Astrocyte of the spinal cord (primary cell): ENCODE data around the gene KCNIP2.

Source experiments
- DNase-seq: peaks from one replicate; pipeline ENCODE4 v3.0.0; 2011; ENCODE audit warnings: low read depth, low spot score
- H3K4me3 ChIP-seq: 2 replicates; pipeline ENCODE4 v1.5.1; 2011; ENCODE audit warnings: low read depth, mild to moderate bottlenecking, low read length, moderate library complexity
- in situ Hi-C: cut with HindIII; loops from 2 replicates; pipeline ENCODE4 v1.10.0; 2017; ENCODE audit warnings: low sequenced_read_pairs
- TF ChIP-seq, protein P1 (sequence below): IDR thresholded peaks from 2 replicates; pipeline ENCODE4 v1.5.1; 2012; ENCODE audit warnings: low read depth, mild to moderate bottlenecking, low read length, inconsistent platforms

KCNIP2 gene

DNA sequence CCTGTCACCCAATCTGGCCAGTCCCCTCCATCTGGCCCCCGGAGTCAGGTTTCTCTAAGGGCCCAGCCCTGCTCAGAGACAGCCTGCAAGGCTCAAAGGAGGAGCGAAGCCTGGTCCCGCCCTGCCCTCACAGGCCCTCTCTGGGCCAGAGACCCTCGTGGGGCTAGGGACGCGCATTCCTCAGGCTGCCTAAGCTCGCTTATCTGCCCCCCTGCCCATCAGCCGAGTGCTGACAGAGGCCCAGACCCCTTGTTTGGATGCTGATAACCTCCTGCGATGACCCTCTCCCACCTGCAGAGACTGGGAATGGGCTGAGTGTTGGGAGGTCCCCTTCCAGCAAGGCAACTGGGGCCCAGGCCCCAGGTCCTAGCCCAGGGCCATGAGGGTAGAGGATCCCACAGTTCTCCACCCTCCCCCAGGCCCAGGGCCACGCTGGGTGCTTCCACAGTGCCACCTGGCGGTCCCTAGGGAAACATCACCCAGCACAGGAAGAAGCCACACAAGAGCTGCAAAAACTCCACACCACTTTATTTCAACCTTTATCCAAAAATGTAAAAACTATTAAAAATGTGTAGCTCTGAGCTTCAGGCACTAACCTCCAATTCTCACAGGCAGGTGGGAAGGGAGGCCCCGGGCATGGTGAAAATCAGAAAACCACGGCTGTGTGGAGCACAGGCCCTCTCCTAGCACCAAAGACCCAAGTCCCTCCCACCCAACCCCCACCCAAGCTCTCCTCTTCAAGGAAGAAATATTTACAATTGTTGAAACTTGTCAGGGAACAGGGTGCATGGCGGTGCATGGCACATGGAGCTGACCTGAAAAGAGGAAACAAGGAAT lies 62.6 kb downstream of the KCNIP2 start:
- H3K4me3 ChIP-seq: no peak overlapping the region
- in situ Hi-C loops: no loop called here
- DNase-seq: peak; percentile 55

DNA sequence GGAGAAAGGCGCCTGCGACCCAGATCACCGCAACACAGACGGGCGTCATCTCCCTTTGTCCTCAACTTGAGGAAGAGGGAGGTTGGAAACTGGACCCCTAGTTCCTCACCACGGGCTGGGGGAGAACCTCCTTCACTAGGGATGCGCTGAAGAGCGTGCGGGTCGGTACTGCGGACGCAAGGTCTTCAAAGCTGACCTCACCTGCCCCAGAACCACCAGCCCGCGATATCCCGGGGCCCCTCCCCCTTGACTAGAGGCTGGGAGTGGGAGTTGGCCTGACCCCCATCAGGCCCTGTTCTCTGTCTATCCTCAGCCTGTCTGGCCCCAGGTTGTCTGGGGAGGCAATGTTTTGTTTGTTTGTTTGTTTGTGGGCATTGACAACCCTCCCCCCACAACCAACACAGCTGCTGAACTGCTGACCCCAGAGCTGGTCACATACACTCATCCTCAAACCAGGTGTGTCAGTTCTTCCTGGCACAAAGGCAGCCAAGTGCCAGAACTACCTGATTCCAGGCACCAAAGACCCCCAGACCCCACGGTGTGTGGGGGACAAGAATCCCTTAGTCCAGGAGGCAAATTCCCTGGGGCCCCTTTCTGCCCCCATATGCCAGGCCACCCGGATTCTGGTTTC lies 63.3 kb downstream of the KCNIP2 start:
- DNase-seq: no peak
- TF ChIP-seq, protein P1, sequence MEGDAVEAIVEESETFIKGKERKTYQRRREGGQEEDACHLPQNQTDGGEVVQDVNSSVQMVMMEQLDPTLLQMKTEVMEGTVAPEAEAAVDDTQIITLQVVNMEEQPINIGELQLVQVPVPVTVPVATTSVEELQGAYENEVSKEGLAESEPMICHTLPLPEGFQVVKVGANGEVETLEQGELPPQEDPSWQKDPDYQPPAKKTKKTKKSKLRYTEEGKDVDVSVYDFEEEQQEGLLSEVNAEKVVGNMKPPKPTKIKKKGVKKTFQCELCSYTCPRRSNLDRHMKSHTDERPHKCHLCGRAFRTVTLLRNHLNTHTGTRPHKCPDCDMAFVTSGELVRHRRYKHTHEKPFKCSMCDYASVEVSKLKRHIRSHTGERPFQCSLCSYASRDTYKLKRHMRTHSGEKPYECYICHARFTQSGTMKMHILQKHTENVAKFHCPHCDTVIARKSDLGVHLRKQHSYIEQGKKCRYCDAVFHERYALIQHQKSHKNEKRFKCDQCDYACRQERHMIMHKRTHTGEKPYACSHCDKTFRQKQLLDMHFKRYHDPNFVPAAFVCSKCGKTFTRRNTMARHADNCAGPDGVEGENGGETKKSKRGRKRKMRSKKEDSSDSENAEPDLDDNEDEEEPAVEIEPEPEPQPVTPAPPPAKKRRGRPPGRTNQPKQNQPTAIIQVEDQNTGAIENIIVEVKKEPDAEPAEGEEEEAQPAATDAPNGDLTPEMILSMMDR: no peak
- no peak overlapping the region for H3K4me3 ChIP-seq
- in situ Hi-C loops: no loop called here

More for the DNA sequence above, 62.6 kb downstream of the KCNIP2 start:
- TF ChIP-seq, protein P1: peak; percentile 97

DNA sequence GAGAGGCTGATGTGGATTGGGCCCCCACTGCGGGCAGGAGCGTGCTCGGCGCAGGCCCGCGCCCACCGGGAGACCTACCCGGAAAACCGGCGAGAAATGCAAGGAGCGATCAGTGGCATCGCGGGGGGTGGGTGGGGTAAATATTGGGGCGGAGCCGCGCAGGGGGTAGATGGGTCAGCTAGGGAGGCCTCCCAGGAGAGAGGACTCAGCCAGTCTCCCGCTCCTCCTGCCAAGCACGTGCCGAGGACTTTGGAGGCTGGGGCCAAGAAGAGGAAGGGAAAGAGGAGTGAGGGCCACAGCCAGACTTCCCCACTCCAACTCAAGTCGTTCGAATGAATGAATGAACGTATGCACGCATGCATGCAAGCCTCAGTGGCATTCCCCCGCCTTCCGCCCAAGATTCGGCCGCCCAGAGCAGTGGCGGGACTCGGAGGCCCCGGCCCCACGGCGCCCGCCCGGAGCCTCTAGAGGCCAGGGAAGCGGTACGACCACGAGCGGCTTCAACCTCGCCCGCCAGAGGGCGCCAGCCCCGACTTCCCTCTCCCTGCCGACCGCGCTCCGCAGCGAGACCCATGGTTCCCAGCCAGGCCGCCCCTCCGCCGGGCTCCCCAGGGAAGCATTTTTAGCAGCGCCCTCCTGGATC lies 63.9 kb downstream of the KCNIP2 start:
- peak; percentile 48 for DNase-seq
- TF ChIP-seq, protein P1: peak; percentile 85
- peak overlapping the region; percentile 29 for H3K4me3 ChIP-seq
- in situ Hi-C loops: no loop called here

DNA sequence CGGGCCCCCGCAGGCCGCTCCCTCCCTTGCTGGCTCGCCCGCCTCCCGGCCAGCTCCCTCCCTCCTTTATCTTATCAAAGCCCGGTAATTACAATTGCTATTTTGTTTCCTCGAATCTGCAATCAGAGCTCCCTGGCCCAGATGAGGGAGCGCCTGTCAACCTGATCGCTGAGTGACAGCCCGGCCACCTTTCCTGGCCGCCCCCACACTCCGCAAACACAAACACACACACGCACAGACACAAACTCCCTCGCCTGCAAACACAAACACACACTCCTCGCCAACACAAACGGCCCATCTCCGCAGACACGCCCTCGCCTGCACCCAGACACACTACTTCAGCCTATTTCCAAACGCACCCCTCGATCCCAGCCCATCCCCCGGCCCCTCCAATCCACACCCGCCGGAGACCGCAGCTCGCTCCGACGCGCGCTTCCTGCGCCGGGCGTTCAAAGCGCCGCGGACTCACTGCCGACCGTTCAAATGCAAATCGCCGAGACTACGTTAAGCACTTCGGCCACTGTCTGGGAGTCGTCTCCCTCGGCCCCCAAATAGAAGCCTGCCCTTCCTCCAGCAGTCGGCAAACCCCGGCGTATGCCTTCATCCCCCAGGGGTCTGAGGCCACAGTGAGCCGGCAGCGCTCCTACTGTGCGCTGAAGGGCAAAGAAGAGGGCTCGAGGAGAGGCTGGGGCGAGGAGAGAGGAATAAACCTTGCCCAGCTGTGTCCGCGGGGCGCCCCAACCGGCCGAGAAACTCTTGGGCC lies 64.6 kb downstream of the KCNIP2 start:
- TF ChIP-seq, protein P1: no peak

DNA sequence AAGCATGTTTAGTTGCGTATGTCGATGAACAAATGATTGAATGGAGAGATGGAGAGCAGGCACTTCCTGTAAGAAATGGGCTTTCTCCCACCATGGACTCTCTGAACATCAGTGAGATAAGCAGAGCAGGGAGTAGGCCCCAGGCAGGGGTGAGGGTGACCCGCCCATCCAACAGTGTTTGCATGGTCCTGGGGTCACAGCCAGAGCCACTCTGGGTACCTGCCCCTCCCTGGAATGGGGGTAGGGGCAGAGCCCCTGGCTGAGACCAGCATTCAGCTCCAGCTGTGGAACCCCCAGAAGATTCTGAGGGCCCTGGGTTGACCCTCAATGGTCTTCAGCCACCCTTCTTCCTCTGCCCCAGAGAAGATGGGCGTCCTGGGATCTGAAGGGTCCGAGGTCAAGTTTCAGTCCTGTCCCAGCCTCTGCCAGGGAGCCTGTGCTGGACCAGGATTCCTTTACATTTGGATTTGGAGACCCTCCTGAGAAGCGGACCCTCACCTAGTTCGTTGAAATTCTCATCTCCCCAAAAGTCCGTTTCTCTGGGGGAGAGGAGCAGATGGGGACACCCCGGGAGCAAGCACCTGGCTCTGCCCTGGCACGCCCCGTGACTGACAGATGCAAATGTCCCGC lies 65.3 kb downstream of the KCNIP2 start:
- in situ Hi-C loops: no loop called here
- no peak overlapping the region for H3K4me3 ChIP-seq
- DNase-seq: no peak

More for the DNA sequence above, 64.6 kb downstream of the KCNIP2 start:
- in situ Hi-C loops: no loop called here
- peak; percentile 39 for DNase-seq
- peak overlapping the region; percentile 29 for H3K4me3 ChIP-seq

More for the DNA sequence above, 65.3 kb downstream of the KCNIP2 start:
- TF ChIP-seq, protein P1: no peak
